HEK293T (cell line): ENCODE data around the gene NDUFAF8.

ENCODE experiments used
- CTCF ChIA-PET: fragments of 350-600 bp; formaldehyde crosslinking; extraction: SDS; loops from one replicate; lab custom pipeline; 2021; ENCODE audit warnings: antibody characterized with exemption, inconsistent platforms; lab: Yijun Ruan, JAX
- POLR2A ChIA-PET: fragments of 350-600 bp; formaldehyde crosslinking; extraction: SDS; loops from one replicate; lab custom pipeline; 2020; ENCODE audit warnings: antibody characterized with exemption, inconsistent platforms; lab: Yijun Ruan, JAX
- DNase-seq: peaks from one replicate; pipeline ENCODE4 v3.0.0; 2012; ENCODE audit warnings: mixed read lengths; ENCODE audit errors: extremely low spot score
- ARNT ChIP-seq: fragments of 450-650 bp; IDR thresholded peaks from 2 replicates; pipeline ENCODE4 v1.6.1; 2017; ENCODE audit warnings: mild to moderate bottlenecking
- BHLHE40 ChIP-seq: fragments of 450-650 bp; IDR thresholded peaks from 2 replicates; pipeline ENCODE4 v1.6.1; 2016; ENCODE audit warnings: mild to moderate bottlenecking, moderate library complexity, borderline replicate concordance
- CTBP1 ChIP-seq: fragments of 450-650 bp; IDR thresholded peaks from 2 replicates; pipeline ENCODE4 v1.6.1; 2016; ENCODE audit warnings: borderline replicate concordance
- ELF4 ChIP-seq: fragments of 450-650 bp; IDR thresholded peaks from 2 replicates; pipeline ENCODE4 v1.6.1; 2017; ENCODE audit warnings: antibody characterized with exemption
- FOXA1 ChIP-seq: fragments of 450-650 bp; IDR thresholded peaks from 2 replicates; pipeline ENCODE4 v1.6.1; 2016; ENCODE audit warnings: mild to moderate bottlenecking
- FOXK2 ChIP-seq: fragments of 450-650 bp; IDR thresholded peaks from 2 replicates; pipeline ENCODE4 v1.6.1; 2016; ENCODE audit warnings: mild to moderate bottlenecking
- FOXM1 ChIP-seq: fragments of 450-650 bp; IDR thresholded peaks from 2 replicates; pipeline ENCODE4 v1.6.1; 2017; ENCODE audit warnings: mild to moderate bottlenecking, borderline replicate concordance
- HDGF ChIP-seq: fragments of 450-650 bp; IDR thresholded peaks from 2 replicates; pipeline ENCODE4 v1.6.1; 2017; ENCODE audit warnings: antibody characterized with exemption, borderline replicate concordance
- L3MBTL2 ChIP-seq: fragments of 450-650 bp; conservative IDR thresholded peaks from 2 replicates; pipeline ENCODE4 v1.6.1; 2016; ENCODE audit warnings: mild to moderate bottlenecking
- LEF1 ChIP-seq: fragments of 450-650 bp; IDR thresholded peaks from 2 replicates; pipeline ENCODE4 v1.6.1; 2017; ENCODE audit warnings: mild to moderate bottlenecking, borderline replicate concordance
- NFRKB ChIP-seq: fragments of 450-650 bp; IDR thresholded peaks from 2 replicates; pipeline ENCODE4 v1.6.1; 2016; ENCODE audit warnings: mild to moderate bottlenecking, moderate library complexity
- PKNOX1 ChIP-seq: fragments of 450-650 bp; IDR thresholded peaks from 2 replicates; pipeline ENCODE4 v1.6.1; 2016
- SP1 ChIP-seq: fragments of 450-650 bp; IDR thresholded peaks from 2 replicates; pipeline ENCODE4 v1.6.1; 2017
- SUZ12 ChIP-seq: fragments of 450-650 bp; IDR thresholded peaks from 2 replicates; pipeline ENCODE4 v1.6.1; 2016; ENCODE audit warnings: mild to moderate bottlenecking
- TARDBP ChIP-seq: fragments of 450-650 bp; IDR thresholded peaks from 2 replicates; pipeline ENCODE4 v1.6.1; 2016
- ZNF384 ChIP-seq: fragments of 450-650 bp; IDR thresholded peaks from 2 replicates; pipeline ENCODE4 v1.6.1; 2016

The NDUFAF8 gene

GRCh38 chr17:81282141-81282540, 43.0 kb downstream of the NDUFAF8 start:
- CTCF ChIA-PET: no interaction called here
- POLR2A ChIA-PET: no interaction called here
- TF ChIP-seq PKNOX1 (no peak), LEF1 (no peak), FOXM1 (no peak), ZNF384 (no peak), SP1 (no peak)
- no peak for DNase-seq

- TF ChIP-seq FOXM1 (no peak), LEF1 (no peak), TARDBP (no peak), ELF4 (no peak), PKNOX1 (no peak), FOXA1 (no peak)
- CTCF ChIA-PET: no interaction called here
- no peak for DNase-seq
- POLR2A ChIA-PET: no interaction called here
Observed at GRCh38 chr17:81282876-81283275, 43.8 kb downstream of the NDUFAF8 start.

- TF ChIP-seq NFRKB (no peak), TARDBP (no peak), ZNF384 (no peak), CTBP1 (no peak), LEF1 (no peak), SP1 (no peak), FOXA1 (no peak), FOXM1 (no peak), SUZ12 (no peak), BHLHE40 (no peak), HDGF (no peak), FOXK2 (no peak)
- ChIA-PET CTCF (interaction anchor here (0.6 kb wide), 1 partner anchor 11 kb away, joined by 3 read pairs; no protein-coding TSS in a partner anchor), POLR2A (no interaction called here)
- no peak for DNase-seq
Observed at GRCh38 chr17:81285179-81285878, 46.2 kb downstream of the NDUFAF8 start.

- ChIA-PET POLR2A (no interaction called here), CTCF (interaction anchor here (0.6 kb wide), 1 partner anchor 11 kb away, joined by 3 read pairs; no protein-coding TSS in a partner anchor)
- TF ChIP-seq PKNOX1 (no peak), FOXK2 (no peak), HDGF (no peak), SUZ12 (no peak), LEF1 (no peak), L3MBTL2 (no peak), CTBP1 (no peak), TARDBP (no peak), ELF4 (no peak), ARNT (no peak), SP1 (no peak), BHLHE40 (no peak), ZNF384 (no peak), NFRKB (no peak), FOXM1 (no peak)
- DNase-seq: no peak
Observed at GRCh38 chr17:81285894-81286293, 46.8 kb downstream of the NDUFAF8 start.

GRCh38 chr17:81286491-81287145, 47.5 kb downstream of the NDUFAF8 start:
- TF ChIP-seq FOXA1: no peak
- TF ChIP-seq FOXM1: no peak
- no peak for TF ChIP-seq ELF4
- no peak for TF ChIP-seq LEF1
- TF ChIP-seq PKNOX1: no peak
- no peak for TF ChIP-seq NFRKB
- ChIA-PET CTCF (no interaction called here), POLR2A (no interaction called here)
- no peak for DNase-seq

GRCh38 chr17:81287152-81287551, 48.0 kb downstream of the NDUFAF8 start:
- ChIA-PET POLR2A (no interaction called here), CTCF (no interaction called here)
- DNase-seq: no peak
- TF ChIP-seq ZNF384 (no peak), SP1 (no peak), ELF4 (no peak)
